ENCODE data around the gene CCDC85A. TPM values are rescaled to one million over a fixed set of nuclear protein-coding genes. Genes with fewer than 3 reads are reported as not detected.

The CCDC85A gene
- total RNA-seq, 1 donor from 2014 or later = not detected

DNA sequence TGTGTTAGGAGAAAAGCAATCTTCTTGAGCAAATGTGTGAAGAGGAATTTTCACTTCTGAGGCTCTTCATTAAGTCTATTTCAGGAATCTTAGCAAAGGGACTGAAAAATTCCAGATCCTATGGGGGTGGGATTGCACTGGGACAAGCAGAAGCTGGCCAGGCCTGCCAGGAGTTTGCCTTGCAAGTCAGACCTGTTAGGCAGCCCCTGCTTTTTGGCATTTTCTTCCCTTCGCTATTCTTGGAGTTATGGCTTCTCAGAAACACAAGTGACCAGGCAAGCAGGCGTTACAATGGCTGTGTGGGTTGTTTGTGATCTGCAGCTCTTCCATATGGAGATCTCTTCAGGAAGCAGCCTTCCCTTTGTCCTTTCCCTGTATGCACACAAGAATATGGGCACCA is 8.0 kb upstream of the CCDC85A start:
- DNase-seq (ENCODE audit: low spot score) = no peak
- peaks cover 4% of the 10 kb centered on the region for H3K27me3 Mint-ChIP-seq (ENCODE audit: low read depth)
- H3K36me3 Mint-ChIP-seq (ENCODE audit: low read depth) = no peaks in the 10 kb centered on the region
- no peak overlapping the region for H3K27ac Mint-ChIP-seq
- H3K4me3 Mint-ChIP-seq (ENCODE audit: low read depth) = no peak overlapping the region
- no peaks in the 10 kb centered on the region for H3K4me1 Mint-ChIP-seq (ENCODE audit: low read depth)
- H3K9me3 Mint-ChIP-seq = no peaks in the 10 kb centered on the region
- intact Hi-C loops (cut with micrococcal nuclease) = no loop called here

DNA sequence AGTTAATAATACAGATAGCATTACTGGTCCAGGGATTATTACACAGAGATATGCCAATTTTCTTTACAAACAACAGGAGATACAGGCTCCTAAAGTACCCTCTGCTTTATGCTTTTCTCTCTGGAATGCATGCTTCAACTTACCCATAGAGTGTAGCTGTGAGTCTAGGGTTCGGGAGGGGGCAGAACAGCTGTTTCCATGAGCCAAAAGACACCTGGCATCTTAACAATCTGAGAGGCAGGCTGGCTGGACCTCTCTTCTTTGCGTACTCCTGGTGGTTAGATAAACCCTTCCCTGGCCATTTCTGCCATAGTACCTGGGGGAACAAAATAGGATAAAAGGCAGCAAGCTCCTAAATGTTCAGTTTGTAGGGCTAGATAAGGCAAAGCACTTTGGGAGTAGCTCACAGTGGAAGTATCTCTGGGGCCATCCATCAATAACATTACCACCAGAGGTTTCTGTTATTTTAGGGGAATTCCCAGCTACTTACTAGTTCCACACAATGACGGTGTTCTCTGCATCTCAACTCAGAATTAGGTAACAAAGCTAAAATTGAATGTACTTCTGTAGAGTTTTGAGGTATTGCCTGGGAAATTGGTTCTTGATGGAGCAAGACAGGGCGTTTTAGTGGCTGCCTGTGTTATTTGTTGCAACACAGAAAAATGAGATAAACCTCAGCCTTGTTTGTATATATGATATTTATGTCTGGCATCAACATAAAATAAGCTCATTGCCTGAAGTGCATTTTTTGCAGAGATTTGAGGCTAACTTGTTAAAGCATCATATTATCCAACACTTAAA is 6.2 kb upstream of the CCDC85A start:
- Mint-ChIP-seq H3K4me3 (ENCODE audit: low read depth) (no peak overlapping the region), H3K36me3 (ENCODE audit: low read depth) (no peaks in the 10 kb centered on the region), H3K4me1 (ENCODE audit: low read depth) (no peaks in the 10 kb centered on the region), H3K27me3 (ENCODE audit: low read depth) (peaks cover 14% of the 10 kb centered on the region), H3K27ac (no peak overlapping the region), H3K9me3 (no peaks in the 10 kb centered on the region)
- no peak for DNase-seq (ENCODE audit: low spot score)
- intact Hi-C loops (cut with micrococcal nuclease) = no loop called here

DNA sequence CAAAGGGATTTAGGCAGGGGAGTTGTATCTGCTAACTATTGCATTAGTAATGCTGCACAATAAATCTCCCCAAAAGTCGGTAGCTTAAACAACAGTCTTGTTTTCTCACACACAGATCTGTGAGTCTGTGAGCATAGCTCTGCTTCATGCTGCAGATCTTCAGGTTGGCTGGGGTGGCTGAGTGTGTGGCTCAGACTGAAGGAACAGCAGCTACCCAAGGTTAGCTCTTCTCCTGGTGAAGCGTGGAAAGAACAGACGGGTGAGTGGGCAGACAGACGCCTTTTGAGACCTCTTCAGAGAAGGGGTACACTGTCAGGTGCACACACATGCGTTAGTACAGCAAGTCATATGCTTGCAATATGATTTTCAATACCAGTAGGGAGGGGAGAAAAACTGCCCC is 3.9 kb upstream of the CCDC85A start:
- Mint-ChIP-seq H3K4me3 (ENCODE audit: low read depth) (no peak overlapping the region), H3K27ac (no peak overlapping the region), H3K4me1 (ENCODE audit: low read depth) (no peaks in the 10 kb centered on the region), H3K9me3 (no peaks in the 10 kb centered on the region), H3K36me3 (ENCODE audit: low read depth) (no peaks in the 10 kb centered on the region), H3K27me3 (ENCODE audit: low read depth) (peaks cover 21% of the 10 kb centered on the region)
- intact Hi-C loops (cut with micrococcal nuclease) = loop anchor here (10.0 kb wide), 1 partner anchor 565 kb away; no protein-coding TSS in a partner anchor
- DNase-seq (ENCODE audit: low spot score) = no peak

DNA sequence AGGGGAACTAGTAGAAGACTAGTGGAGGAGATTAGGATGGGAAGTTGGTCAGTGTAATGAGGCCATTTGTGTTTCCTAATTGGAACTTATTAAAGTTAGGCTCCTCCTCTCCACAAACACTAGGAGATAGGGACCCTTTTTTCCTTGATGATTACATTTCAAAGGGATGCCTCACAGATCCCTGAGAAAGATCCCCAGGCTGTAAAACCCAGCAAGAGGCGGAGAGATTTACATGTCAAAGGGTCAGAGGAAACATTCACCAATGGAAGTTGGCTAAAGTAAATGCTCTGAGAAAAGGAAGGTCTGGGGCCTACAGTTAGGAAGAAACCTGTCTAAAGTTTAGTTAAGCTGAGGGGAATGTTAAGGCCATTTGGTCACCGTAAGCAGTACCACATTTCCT is 1.4 kb upstream of the CCDC85A start:
- no peaks in the 10 kb centered on the region for H3K4me1 Mint-ChIP-seq (ENCODE audit: low read depth)
- intact Hi-C loops (cut with micrococcal nuclease) = loop anchor here (2.0 to 10.0 kb wide), 2 partner anchors 562 to 1334 kb away; no protein-coding TSS in a partner anchor
- H3K9me3 Mint-ChIP-seq = no peaks in the 10 kb centered on the region
- H3K27me3 Mint-ChIP-seq (ENCODE audit: low read depth) = peaks cover 45% of the 10 kb centered on the region
- no peak overlapping the region for H3K4me3 Mint-ChIP-seq (ENCODE audit: low read depth)
- H3K27ac Mint-ChIP-seq = no peak overlapping the region
- no peaks in the 10 kb centered on the region for H3K36me3 Mint-ChIP-seq (ENCODE audit: low read depth)
- DNase-seq (ENCODE audit: low spot score) = no peak

DNA sequence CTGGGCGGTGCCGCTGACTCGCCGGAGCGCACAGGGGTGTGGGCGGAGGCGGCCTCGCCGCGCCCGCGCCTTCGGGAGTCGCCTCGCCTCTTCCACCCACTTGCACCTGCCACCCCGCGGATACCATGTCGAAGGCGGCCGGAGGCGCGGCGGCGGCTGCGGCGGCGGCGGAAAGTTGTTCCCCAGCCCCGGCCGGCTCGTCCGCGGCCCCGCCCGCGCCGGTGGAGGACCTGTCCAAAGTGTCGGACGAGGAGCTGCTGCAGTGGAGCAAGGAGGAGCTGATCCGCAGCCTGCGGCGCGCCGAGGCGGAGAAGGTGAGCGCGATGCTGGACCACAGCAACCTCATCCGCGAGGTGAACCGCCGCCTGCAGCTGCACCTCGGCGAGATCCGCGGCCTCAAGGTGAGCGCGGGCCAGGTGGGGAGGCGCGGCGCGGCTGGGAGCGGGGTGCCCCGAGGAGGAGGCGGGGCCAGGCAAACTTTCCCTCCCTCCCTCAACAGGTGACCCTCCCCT is 766 bp downstream of the CCDC85A start:
- no peaks in the 10 kb centered on the region for H3K4me1 Mint-ChIP-seq (ENCODE audit: low read depth)
- H3K27ac Mint-ChIP-seq = no peak overlapping the region
- intact Hi-C loops (cut with micrococcal nuclease) = loop anchor here (10.0 kb wide), 1 partner anchor 560 kb away; no protein-coding TSS in a partner anchor
- H3K9me3 Mint-ChIP-seq = no peaks in the 10 kb centered on the region
- DNase-seq (ENCODE audit: low spot score) = no peak
- H3K27me3 Mint-ChIP-seq (ENCODE audit: low read depth) = peaks cover 53% of the 10 kb centered on the region
- no peaks in the 10 kb centered on the region for H3K36me3 Mint-ChIP-seq (ENCODE audit: low read depth)
- no peak overlapping the region for H3K4me3 Mint-ChIP-seq (ENCODE audit: low read depth)

DNA sequence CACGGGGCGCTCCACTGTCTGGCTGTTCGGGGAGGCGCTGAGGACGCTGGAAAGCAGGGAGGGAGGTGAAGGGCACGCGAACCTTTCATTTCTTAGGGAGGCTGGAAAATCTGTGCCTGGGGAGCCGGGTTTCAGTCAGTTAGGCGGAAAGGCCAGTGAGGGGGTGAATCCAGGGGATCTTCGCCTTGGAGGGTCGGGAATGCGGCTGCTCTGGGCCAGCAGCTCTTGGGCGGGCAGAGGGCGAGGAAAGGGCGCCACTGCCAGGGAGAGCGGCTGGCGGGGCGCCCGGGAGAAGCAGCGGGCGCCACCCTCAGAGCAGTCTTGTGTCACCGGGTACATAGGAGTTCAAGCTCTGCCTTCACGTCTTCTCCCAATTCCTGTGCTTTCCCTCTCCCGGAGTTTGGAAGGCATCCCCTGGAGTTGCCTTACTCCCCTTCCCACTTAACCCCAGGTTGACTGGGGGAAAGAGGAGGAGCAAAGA is 1.4 kb downstream of the CCDC85A start:
- Mint-ChIP-seq H3K4me1 (ENCODE audit: low read depth) (no peaks in the 10 kb centered on the region), H3K9me3 (no peaks in the 10 kb centered on the region), H3K27ac (no peak overlapping the region), H3K4me3 (ENCODE audit: low read depth) (no peak overlapping the region), H3K36me3 (ENCODE audit: low read depth) (no peaks in the 10 kb centered on the region), H3K27me3 (ENCODE audit: low read depth) (peaks cover 54% of the 10 kb centered on the region)
- no peak for DNase-seq (ENCODE audit: low spot score)
- intact Hi-C loops (cut with micrococcal nuclease) = loop anchor here (10.0 kb wide), 1 partner anchor 560 kb away; no protein-coding TSS in a partner anchor

DNA sequence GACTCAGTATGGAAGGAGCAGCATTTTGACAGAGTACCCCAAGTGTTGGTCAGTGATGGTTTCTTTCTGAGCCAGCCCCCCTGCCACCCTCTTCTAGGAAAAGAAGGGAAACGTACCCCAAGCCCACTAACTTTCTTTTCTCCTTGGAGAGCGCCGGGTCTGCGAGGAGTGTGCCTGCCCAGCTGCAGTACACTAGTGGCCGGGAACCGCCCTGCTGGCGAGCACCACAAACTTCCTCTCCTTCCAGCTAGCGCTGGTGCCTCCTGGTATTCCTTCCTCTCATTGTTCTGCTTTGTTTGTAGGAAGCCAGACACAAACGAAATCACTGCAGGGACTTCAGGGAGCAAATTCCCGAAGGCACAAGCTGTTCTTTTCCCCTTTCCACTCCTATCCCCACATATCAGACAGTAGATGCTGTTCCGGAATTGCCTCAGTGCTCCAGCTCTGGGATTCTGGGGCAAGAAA is 1.8 kb downstream of the CCDC85A start:
- peaks cover 54% of the 10 kb centered on the region for H3K27me3 Mint-ChIP-seq (ENCODE audit: low read depth)
- no peak overlapping the region for H3K27ac Mint-ChIP-seq
- intact Hi-C loops (cut with micrococcal nuclease) = loop anchor here (10.0 kb wide), 1 partner anchor 559 kb away; no protein-coding TSS in a partner anchor
- DNase-seq (ENCODE audit: low spot score) = no peak
- no peaks in the 10 kb centered on the region for H3K9me3 Mint-ChIP-seq
- no peaks in the 10 kb centered on the region for H3K4me1 Mint-ChIP-seq (ENCODE audit: low read depth)
- no peaks in the 10 kb centered on the region for H3K36me3 Mint-ChIP-seq (ENCODE audit: low read depth)
- H3K4me3 Mint-ChIP-seq (ENCODE audit: low read depth) = no peak overlapping the region

DNA sequence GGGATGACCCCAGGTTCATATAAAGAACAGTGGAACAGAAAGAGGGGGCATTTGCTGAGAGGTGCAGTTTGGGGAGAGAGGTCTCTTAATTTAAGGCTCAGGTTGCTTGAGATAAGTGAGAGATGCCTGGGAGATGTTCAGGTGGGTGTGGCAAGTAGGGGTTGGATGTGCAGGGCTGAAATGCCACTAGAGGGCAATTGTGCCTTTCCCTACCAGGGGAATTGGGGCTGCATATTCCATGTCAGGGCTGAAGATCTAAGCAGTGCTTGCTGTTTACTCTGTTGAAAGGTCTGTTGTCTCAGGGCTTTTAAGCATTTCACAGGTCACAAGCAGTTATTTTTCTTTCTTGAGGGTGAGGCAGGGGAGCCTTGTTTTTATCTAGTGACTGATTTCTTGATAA is 7.8 kb downstream of the CCDC85A start:
- no peak for DNase-seq (ENCODE audit: low spot score)
- H3K27ac Mint-ChIP-seq = no peak overlapping the region
- intact Hi-C loops (cut with micrococcal nuclease) = no loop called here
- H3K27me3 Mint-ChIP-seq (ENCODE audit: low read depth) = peaks cover 20% of the 10 kb centered on the region
- H3K9me3 Mint-ChIP-seq = no peaks in the 10 kb centered on the region
- H3K4me3 Mint-ChIP-seq (ENCODE audit: low read depth) = no peak overlapping the region
- H3K4me1 Mint-ChIP-seq (ENCODE audit: low read depth) = no peaks in the 10 kb centered on the region
- H3K36me3 Mint-ChIP-seq (ENCODE audit: low read depth) = no peaks in the 10 kb centered on the region

DNA sequence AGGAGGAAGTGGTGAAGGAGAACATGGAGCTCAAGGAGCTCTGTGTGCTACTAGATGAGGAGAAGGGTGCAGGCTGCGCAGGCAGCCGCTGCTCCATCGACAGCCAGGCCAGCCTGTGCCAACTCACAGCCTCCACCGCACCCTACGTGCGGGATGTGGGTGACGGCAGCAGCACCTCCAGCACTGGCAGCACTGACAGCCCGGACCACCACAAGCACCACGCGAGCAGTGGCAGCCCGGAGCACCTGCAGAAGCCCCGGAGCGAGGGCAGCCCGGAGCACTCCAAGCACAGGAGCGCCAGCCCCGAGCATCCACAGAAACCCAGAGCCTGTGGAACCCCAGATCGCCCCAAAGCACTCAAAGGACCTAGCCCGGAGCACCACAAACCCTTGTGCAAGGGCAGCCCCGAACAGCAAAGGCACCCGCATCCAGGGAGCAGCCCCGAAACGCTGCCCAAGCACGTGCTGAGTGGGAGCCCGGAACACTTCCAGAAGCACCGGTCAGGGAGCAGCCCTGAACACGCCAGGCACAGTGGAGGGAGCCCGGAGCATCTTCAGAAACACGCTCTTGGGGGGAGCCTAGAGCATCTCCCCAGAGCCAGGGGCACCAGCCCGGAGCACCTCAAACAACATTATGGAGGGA is 9.0 kb downstream of the CCDC85A start:
- DNase-seq (ENCODE audit: low spot score) = no peak
- Mint-ChIP-seq H3K27me3 (ENCODE audit: low read depth) (peaks cover 9% of the 10 kb centered on the region), H3K4me3 (ENCODE audit: low read depth) (no peak overlapping the region), H3K4me1 (ENCODE audit: low read depth) (no peaks in the 10 kb centered on the region), H3K36me3 (ENCODE audit: low read depth) (no peaks in the 10 kb centered on the region), H3K27ac (no peak overlapping the region), H3K9me3 (no peaks in the 10 kb centered on the region)
- intact Hi-C loops (cut with micrococcal nuclease) = no loop called here

DNA sequence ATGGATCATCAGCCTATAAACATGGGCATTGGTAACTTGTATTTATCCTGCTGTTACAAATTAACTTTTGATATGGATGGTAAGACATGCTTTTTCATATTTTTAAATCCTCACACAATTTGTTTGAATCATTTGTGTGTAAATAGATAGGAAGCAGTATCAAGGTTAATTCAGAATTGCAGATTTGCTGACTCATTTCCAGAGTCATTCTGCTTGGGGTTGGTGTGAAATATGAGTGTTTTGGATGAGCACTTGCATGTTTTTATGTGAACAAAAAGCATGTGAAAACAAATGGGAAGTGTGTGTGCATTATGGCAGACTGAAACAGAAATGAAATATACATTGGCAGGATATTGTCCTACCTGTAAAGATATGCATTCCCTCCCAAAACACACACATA is 11.8 kb downstream of the CCDC85A start:
- no peak overlapping the region for H3K27ac Mint-ChIP-seq
- H3K27me3 Mint-ChIP-seq (ENCODE audit: low read depth) = no peaks in the 10 kb centered on the region

DNA sequence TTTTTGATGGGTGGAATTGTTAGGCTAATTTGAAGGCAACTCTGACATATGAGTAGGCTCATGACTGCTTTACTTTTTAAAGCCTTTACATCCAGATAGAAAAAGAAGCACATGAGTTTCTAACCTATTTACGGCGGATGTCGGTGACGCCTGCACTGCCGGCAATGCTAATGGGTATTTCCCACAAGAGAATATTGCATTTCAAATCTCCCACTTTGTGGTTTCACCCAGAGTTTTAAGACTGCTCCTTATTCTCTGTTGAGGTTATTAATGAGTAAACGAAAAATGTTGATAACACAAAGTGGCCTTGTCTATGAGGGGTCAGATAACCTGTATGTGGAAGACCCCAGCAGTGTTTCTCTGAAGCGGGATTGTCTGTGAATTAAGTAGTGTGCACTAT is 14.0 kb downstream of the CCDC85A start:
- Mint-ChIP-seq H3K27ac (no peak overlapping the region), H3K4me3 (ENCODE audit: low read depth) (no peak overlapping the region), H3K27me3 (ENCODE audit: low read depth) (no peaks in the 10 kb centered on the region), H3K9me3 (no peaks in the 10 kb centered on the region), H3K4me1 (ENCODE audit: low read depth) (no peaks in the 10 kb centered on the region), H3K36me3 (ENCODE audit: low read depth) (no peaks in the 10 kb centered on the region)
- intact Hi-C loops (cut with micrococcal nuclease) = no loop called here
- DNase-seq (ENCODE audit: low spot score) = no peak

More for the DNA sequence above, 11.8 kb downstream of the CCDC85A start:
- Mint-ChIP-seq H3K36me3 (ENCODE audit: low read depth) (no peaks in the 10 kb centered on the region), H3K4me3 (ENCODE audit: low read depth) (no peak overlapping the region), H3K9me3 (no peaks in the 10 kb centered on the region), H3K4me1 (ENCODE audit: low read depth) (no peaks in the 10 kb centered on the region)
- DNase-seq (ENCODE audit: low spot score) = no peak
- intact Hi-C loops (cut with micrococcal nuclease) = no loop called here

DNA sequence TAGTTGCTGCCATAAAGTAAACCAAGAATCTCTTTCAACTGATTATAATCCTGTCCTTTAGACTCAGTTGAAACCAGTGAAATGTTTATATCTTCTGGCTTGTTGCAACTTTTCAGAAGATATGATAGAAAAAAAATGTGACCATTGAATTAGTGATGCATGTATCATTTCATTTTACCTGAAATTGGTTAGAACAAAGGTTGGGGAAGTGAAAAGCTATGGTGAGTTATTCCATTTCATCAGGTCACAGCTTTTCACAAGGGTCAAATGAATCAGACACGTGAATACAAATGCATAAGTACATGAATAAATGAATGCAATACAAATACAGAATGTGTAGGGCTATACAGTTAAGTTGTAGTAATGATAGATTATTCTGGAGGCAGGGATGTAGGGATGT is 15.1 kb downstream of the CCDC85A start:
- no peak for DNase-seq (ENCODE audit: low spot score)
- no peaks in the 10 kb centered on the region for H3K4me1 Mint-ChIP-seq (ENCODE audit: low read depth)
- no peaks in the 10 kb centered on the region for H3K36me3 Mint-ChIP-seq (ENCODE audit: low read depth)
- H3K27ac Mint-ChIP-seq = no peak overlapping the region
- H3K4me3 Mint-ChIP-seq (ENCODE audit: low read depth) = no peak overlapping the region
- H3K27me3 Mint-ChIP-seq (ENCODE audit: low read depth) = no peaks in the 10 kb centered on the region
- intact Hi-C loops (cut with micrococcal nuclease) = no loop called here
- no peaks in the 10 kb centered on the region for H3K9me3 Mint-ChIP-seq

DNA sequence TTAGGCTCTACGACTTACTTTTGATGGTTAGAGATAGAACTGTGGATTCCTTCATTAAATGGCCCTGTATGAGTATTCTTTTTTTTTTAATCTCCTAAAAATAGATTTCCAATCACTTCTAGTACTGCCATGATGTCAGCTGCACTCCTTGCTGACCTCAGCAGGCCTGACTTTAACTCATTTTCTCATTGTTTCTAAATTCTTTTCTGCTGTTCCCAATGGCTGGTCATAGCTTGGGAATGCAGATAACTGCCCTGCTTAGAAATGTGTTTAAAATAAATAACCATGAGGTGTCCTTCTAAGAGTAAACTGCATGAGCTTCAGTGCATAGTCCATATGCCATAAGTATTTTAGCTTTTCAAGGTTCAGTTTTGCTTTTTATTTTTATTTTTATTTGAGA is 15.7 kb downstream of the CCDC85A start:
- H3K4me3 Mint-ChIP-seq (ENCODE audit: low read depth) = no peak overlapping the region
- intact Hi-C loops (cut with micrococcal nuclease) = no loop called here
- H3K9me3 Mint-ChIP-seq = no peaks in the 10 kb centered on the region
- no peaks in the 10 kb centered on the region for H3K36me3 Mint-ChIP-seq (ENCODE audit: low read depth)
- H3K4me1 Mint-ChIP-seq (ENCODE audit: low read depth) = no peaks in the 10 kb centered on the region
- no peaks in the 10 kb centered on the region for H3K27me3 Mint-ChIP-seq (ENCODE audit: low read depth)
- DNase-seq (ENCODE audit: low spot score) = no peak
- no peak overlapping the region for H3K27ac Mint-ChIP-seq
